OCI-LY1 (cell line): Measurements from ENCODE around the gene MIA2.

ENCODE experiments used
- H2AFZ ChIP-seq: fragments of 200-600 bp; sonication (generic), shearing (Covaris generic); 2 replicates; pipeline ENCODE4 v1.6.0; 2014; ENCODE audit warnings: antibody characterized with exemption, mild to moderate bottlenecking, low read length
- H3F3A ChIP-seq: fragments of 200-600 bp; sonication (generic), shearing (Covaris generic); 2 replicates; pipeline ENCODE4 v1.6.0; 2014; ENCODE audit warnings: mild to moderate bottlenecking, antibody characterized with exemption, low read length, moderate library complexity; ENCODE audit not compliant: insufficient read depth
- H3K27ac ChIP-seq: fragments of 200-600 bp; sonication (generic); 2 replicates; pipeline ENCODE4 v1.5.1; 2014; ENCODE audit warnings: low read length, mixed run types, mild to moderate bottlenecking, low read depth; ENCODE audit not compliant: poor library complexity, severe bottlenecking
- H3K27me3 ChIP-seq: fragments of 200-600 bp; sonication (generic); 2 replicates; pipeline ENCODE4 v1.6.0; 2014; ENCODE audit warnings: antibody characterized with exemption, mild to moderate bottlenecking, low read length, moderate library complexity; ENCODE audit not compliant: insufficient read depth
- H3K36me3 ChIP-seq: fragments of 200-600 bp; sonication (generic); 2 replicates; pipeline ENCODE4 v1.6.1; 2014; ENCODE audit warnings: mild to moderate bottlenecking, antibody characterized with exemption, low read length, moderate library complexity, mixed read lengths; ENCODE audit not compliant: insufficient read depth
- H3K4me1 ChIP-seq: fragments of 200-600 bp; sonication (generic); 2 replicates; pipeline ENCODE4 v1.5.1; 2014; ENCODE audit warnings: mild to moderate bottlenecking, low read length, moderate library complexity; ENCODE audit not compliant: insufficient read depth, severe bottlenecking
- H3K4me2 ChIP-seq: fragments of 200-600 bp; sonication (generic), shearing (Covaris generic); 2 replicates; pipeline ENCODE4 v1.6.1; 2014; ENCODE audit warnings: low read length
- H3K4me3 ChIP-seq: fragments of 200-600 bp; sonication (generic); 2 replicates; pipeline ENCODE4 v1.5.1; 2014; ENCODE audit warnings: low read length, low read depth, mild to moderate bottlenecking, mixed read lengths; ENCODE audit not compliant: poor library complexity, severe bottlenecking
- H3K79me2 ChIP-seq: fragments of 200-600 bp; shearing (Covaris generic); 2 replicates; pipeline ENCODE4 v1.6.1; 2016; ENCODE audit warnings: mixed run types, low read length, mixed read lengths; ENCODE audit not compliant: insufficient read depth
- H3K9ac ChIP-seq: fragments of 200-600 bp; sonication (generic), shearing (Covaris generic); 2 replicates; pipeline ENCODE4 v1.6.1; 2014; ENCODE audit warnings: mild to moderate bottlenecking, low read length, mixed read lengths
- H3K9me2 ChIP-seq: fragments of 200-600 bp; sonication (generic), shearing (Covaris generic); 2 replicates; pipeline ENCODE4 v1.6.1; 2014; ENCODE audit warnings: low read depth, mild to moderate bottlenecking, low read length, mixed read lengths
- H3K9me3 ChIP-seq: fragments of 200-600 bp; shearing (Covaris generic); 2 replicates; pipeline ENCODE4 v1.6.1; 2014; ENCODE audit warnings: low read length, mixed read lengths
- H4K20me1 ChIP-seq: fragments of 200-600 bp; sonication (generic), shearing (Covaris generic); 2 replicates; pipeline ENCODE4 v1.6.0; 2016; ENCODE audit warnings: mild to moderate bottlenecking, low read length; ENCODE audit not compliant: insufficient read depth
- EZH2 ChIP-seq: fragments of 200-600 bp; sonication (generic), shearing (Covaris generic); IDR thresholded peaks from 2 replicates; pipeline ENCODE4 v1.8.0; 2017; ENCODE audit warnings: borderline replicate concordance, mixed run types, mild to moderate bottlenecking, antibody characterized with exemption, low read length, moderate library complexity, mixed read lengths
- TF ChIP-seq, protein P1 (sequence below): fragments of 200-600 bp; sonication (generic), shearing (Covaris generic); IDR thresholded peaks from 2 replicates; pipeline ENCODE4 v1.5.1; 2017; ENCODE audit warnings: mild to moderate bottlenecking, antibody characterized with exemption, low read length, moderate library complexity, mixed read lengths

Gene MIA2

DNA sequence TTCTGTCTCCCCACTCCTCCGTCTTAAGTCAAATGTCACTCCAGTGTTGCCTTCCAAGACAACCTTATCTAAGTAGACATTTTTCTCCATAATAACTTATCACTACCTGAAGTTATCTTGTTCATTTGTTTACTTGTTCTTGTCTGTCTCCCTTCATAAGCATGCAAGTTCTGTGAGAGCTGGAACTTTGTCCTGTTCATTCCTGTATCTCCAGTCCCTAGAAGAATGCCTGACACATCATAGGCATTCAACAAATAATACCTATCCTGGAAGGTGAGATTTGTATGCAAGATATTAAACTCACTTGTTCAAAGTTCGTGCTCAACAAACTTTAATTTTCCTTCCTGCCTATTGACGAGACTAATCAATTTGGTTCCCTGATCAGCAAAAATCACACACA lies 5.7 kb upstream of the MIA2 start:
- Histone ChIP-seq H3K4me2 (no peak overlapping the region), H3K36me3 (no peaks in the 10 kb centered on the region), H3K27me3 (no peaks in the 10 kb centered on the region), H3K27ac (no peak overlapping the region), H3K9me2 (no peaks in the 10 kb centered on the region), H3F3A (no peaks in the 10 kb centered on the region), H3K9me3 (no peaks in the 10 kb centered on the region), H3K4me1 (peaks cover 5% of the 10 kb centered on the region), H3K79me2 (no peaks in the 10 kb centered on the region), H2AFZ (no peak overlapping the region), H4K20me1 (no peaks in the 10 kb centered on the region), H3K4me3 (no peak overlapping the region), H3K9ac (no peak overlapping the region)
- TF ChIP-seq, protein P1, sequence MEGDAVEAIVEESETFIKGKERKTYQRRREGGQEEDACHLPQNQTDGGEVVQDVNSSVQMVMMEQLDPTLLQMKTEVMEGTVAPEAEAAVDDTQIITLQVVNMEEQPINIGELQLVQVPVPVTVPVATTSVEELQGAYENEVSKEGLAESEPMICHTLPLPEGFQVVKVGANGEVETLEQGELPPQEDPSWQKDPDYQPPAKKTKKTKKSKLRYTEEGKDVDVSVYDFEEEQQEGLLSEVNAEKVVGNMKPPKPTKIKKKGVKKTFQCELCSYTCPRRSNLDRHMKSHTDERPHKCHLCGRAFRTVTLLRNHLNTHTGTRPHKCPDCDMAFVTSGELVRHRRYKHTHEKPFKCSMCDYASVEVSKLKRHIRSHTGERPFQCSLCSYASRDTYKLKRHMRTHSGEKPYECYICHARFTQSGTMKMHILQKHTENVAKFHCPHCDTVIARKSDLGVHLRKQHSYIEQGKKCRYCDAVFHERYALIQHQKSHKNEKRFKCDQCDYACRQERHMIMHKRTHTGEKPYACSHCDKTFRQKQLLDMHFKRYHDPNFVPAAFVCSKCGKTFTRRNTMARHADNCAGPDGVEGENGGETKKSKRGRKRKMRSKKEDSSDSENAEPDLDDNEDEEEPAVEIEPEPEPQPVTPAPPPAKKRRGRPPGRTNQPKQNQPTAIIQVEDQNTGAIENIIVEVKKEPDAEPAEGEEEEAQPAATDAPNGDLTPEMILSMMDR, result no peak
- TF ChIP-seq EZH2, result no peak

DNA sequence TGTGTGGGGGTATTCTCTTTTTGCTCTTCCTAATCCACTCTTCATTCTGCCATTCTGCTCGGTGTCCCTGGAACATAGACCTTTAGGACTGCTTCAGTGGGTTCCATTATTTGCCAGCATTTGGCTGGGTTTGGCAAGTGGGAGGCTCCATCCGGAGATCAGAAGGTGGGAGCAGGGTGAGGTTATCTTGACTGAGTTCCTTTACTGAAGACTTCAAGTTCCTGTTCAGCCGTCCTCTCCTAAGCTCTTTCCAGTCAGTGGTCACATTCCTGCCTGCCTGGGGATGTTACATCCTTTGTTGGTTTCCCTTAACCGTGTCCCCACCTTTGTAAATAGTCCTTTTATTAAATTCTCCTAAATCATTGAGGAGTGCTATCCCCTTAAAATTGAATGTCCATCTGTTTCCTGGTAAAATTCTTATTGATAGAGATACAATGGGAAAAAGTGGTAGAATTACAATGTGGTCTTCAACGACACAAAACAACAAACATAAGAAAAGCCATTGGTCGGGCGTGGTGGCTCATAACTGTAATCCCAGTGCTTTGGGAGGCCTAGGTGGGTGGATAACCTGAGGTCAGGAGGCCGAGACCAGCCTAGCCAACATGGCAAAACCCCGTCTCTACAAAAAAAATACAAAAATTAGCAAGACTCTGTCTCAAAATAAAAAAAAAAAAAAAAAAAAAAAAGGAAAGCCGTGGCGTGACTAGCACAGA lies 5.0 kb upstream of the MIA2 start:
- Histone ChIP-seq H4K20me1 (no peaks in the 10 kb centered on the region), H3K36me3 (no peaks in the 10 kb centered on the region), H2AFZ (peak overlapping the region; percentile 83), H3F3A (no peaks in the 10 kb centered on the region), H3K4me1 (peaks cover 6% of the 10 kb centered on the region), H3K9me2 (no peaks in the 10 kb centered on the region), H3K79me2 (no peaks in the 10 kb centered on the region), H3K4me2 (no peak overlapping the region), H3K27me3 (no peaks in the 10 kb centered on the region), H3K27ac (no peak overlapping the region), H3K9ac (no peak overlapping the region), H3K9me3 (no peaks in the 10 kb centered on the region), H3K4me3 (no peak overlapping the region)
- TF ChIP-seq, protein P1, result no peak
- no peak for TF ChIP-seq EZH2

DNA sequence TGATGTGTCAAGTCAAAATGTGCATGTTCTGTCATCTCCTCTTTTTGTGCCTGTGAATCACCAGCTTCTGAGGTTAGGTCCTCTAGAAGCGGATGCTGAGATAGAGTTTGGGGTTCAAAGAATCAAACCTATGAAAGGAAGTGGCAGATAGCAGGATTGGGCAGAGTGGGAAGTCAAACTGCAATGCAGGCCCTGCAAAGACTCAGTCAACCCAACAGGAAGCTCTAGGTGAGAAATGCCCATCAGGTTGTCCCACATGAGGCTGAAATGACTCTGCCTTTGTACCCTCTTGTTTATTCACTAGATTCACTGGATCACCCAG lies 4.5 kb upstream of the MIA2 start:
- no peak overlapping the region for H3K4me2 ChIP-seq
- H3K4me3 ChIP-seq, result no peak overlapping the region
- H2AFZ ChIP-seq, result peak overlapping the region; percentile 83
- no peaks in the 10 kb centered on the region for H3F3A ChIP-seq
- H3K9me2 ChIP-seq, result no peaks in the 10 kb centered on the region
- no peak overlapping the region for H3K27ac ChIP-seq
- no peak overlapping the region for H3K9ac ChIP-seq
- TF ChIP-seq, protein P1, result no peak
- TF ChIP-seq EZH2, result no peak
- H3K9me3 ChIP-seq, result no peaks in the 10 kb centered on the region
- no peaks in the 10 kb centered on the region for H3K79me2 ChIP-seq
- H3K4me1 ChIP-seq, result peaks cover 6% of the 10 kb centered on the region
- H4K20me1 ChIP-seq, result no peaks in the 10 kb centered on the region
- H3K36me3 ChIP-seq, result no peaks in the 10 kb centered on the region
- no peaks in the 10 kb centered on the region for H3K27me3 ChIP-seq
